Naive thymus-derived CD8-positive, alpha-beta T cell (primary cell): Measurements from ENCODE around the gene RIMS1. TPM values are rescaled to one million over a fixed set of nuclear protein-coding genes. Genes with fewer than 3 reads are reported as not detected.
A peak's percentile ranks its signal among the peaks of the same experiment; 100 is the strongest.

Source experiments
- ATAC-seq, 2 donors: fragments of 150-1000 bp; cut with Tn5 transposase in 1 of 2; sonication (Bioruptor Pico), chemical (Tn5 transposase) in 1 of 2; 1 replicate in 1 of 2; 2 replicates in 1 of 2; pipeline ENCODE4 v1.10.0; 2021; ENCODE audit warnings: mild to moderate bottlenecking in 2 of 2, moderate library complexity in 2 of 2
- POLR2A ChIA-PET: fragments of 350-600 bp; sonication (Branson Sonifier 250); formaldehyde crosslinking; loops from one replicate; lab custom pipeline; 2021; ENCODE audit warnings: antibody characterized with exemption; lab: Charles Lee
- DNase-seq, 10 donors: peaks; one replicate each; pipeline versions ENCODE4 v3.0.0 to v3.0.0-alpha.2; 2020 to 2022
- H3K27ac Mint-ChIP-seq, 10 donors: one replicate each; pipeline ENCODE4 v1.8.0; 2020 to 2022; ENCODE audit warnings: mild to moderate bottlenecking in 10 of 10, mixed read lengths in 10 of 10, moderate library complexity in 4 of 10, inconsistent platforms in 1 of 10
- H3K27me3 Mint-ChIP-seq, 5 donors: one replicate each; pipeline ENCODE4 v1.8.0; 2021 to 2022; ENCODE audit warnings: mixed read lengths in 5 of 5
- H3K36me3 Mint-ChIP-seq, 3 donors: one replicate each; pipeline ENCODE4 v1.8.0; 2020 to 2022; ENCODE audit warnings: mixed read lengths in 3 of 3, mild to moderate bottlenecking in 2 of 3, inconsistent platforms in 1 of 3
- H3K4me1 Mint-ChIP-seq, 4 donors: one replicate each; pipeline ENCODE4 v1.8.0; 2021 to 2022; ENCODE audit warnings: mixed read lengths in 4 of 4
- H3K4me3 Mint-ChIP-seq, 10 donors: one replicate each; pipeline ENCODE4 v1.8.0; 2020 to 2022; ENCODE audit warnings: mild to moderate bottlenecking in 10 of 10, mixed read lengths in 10 of 10, moderate library complexity in 6 of 10, inconsistent platforms in 1 of 10
- H3K9me3 Mint-ChIP-seq, 9 donors: one replicate each; pipeline ENCODE4 v1.8.0; 2020 to 2022; ENCODE audit warnings: mixed read lengths in 9 of 9, mild to moderate bottlenecking in 3 of 9, inconsistent platforms in 1 of 9, moderate library complexity in 1 of 9
- polyA plus RNA-seq, 3 donors: library from polyadenylated mRNA; unstranded; fragments of 300-500 nt; fragmentation: Illumina TruSeq; gene quantifications; one replicate each; pipeline ENCODE4 v1.2.3, GENCODE V29; 2021
- total RNA-seq, 8 experiments: library from RNA in 2 of 8; stranded (reverse) in 2 of 8; gene quantifications; one replicate each; pipeline ENCODE4 v1.2.3 and lab custom pipeline; 2021 to 2026

RIMS1 gene
- total and polyA plus RNA-seq, 5 experiments from 2014 or later, result not detected

DNA sequence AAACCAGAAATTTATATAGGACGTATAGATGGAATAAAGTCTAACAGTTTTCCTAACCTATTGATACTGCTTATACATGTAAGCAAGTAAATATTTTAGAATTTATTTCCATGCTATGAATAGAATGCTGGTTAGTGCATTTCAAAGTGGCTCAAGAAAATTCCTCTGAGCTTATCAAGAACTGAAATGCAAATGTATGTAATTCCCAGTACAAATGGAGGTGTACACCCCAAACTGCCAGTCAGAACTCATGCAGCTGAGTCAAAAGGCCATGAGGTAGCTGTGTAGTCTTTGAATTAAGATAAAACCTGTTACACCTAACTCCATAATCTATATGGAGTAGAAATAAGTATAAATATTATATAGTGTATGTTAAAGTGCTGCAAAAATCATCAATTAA, 503.3 kb downstream of the RIMS1 start:
- no peaks in the 10 kb centered on the region for H3K36me3 Mint-ChIP-seq
- POLR2A ChIA-PET, result no interaction called here
- no peaks in the 10 kb centered on the region for H3K9me3 Mint-ChIP-seq
- no peak overlapping the region for H3K4me3 Mint-ChIP-seq
- no peak for DNase-seq
- ATAC-seq, result no peak
- no peaks in the 10 kb centered on the region for H3K4me1 Mint-ChIP-seq
- peaks cover 3 to 19% (median 14%) of the 10 kb centered on the region in 5 donors for H3K27me3 Mint-ChIP-seq
- no peak overlapping the region for H3K27ac Mint-ChIP-seq

DNA sequence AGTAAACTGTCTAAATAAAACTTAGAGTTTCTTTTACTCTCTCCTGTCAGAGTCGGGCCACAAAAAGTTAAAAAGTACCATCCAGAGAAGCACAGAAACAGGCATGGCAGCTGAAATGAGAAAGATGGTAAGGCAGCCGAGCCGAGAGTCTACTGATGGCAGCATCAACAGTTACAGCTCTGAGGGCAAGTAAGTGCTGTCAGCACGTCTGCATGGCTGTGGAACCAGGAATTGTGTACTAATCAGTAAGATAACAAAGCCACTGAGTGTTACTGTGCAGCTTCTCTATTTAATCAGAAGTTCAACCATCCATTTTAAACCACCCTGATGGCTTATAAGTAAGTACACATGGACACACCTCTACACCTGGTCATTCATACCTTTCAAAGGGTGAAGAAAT, 504.2 kb downstream of the RIMS1 start:
- DNase-seq (no peak), ATAC-seq (no peak)
- Mint-ChIP-seq H3K27me3 (peaks cover 3 to 19% (median 11%) of the 10 kb centered on the region in 5 donors), H3K9me3 (no peaks in the 10 kb centered on the region), H3K36me3 (no peaks in the 10 kb centered on the region), H3K4me3 (no peak overlapping the region), H3K27ac (no peak overlapping the region), H3K4me1 (no peaks in the 10 kb centered on the region)
- POLR2A ChIA-PET, result no interaction called here

DNA sequence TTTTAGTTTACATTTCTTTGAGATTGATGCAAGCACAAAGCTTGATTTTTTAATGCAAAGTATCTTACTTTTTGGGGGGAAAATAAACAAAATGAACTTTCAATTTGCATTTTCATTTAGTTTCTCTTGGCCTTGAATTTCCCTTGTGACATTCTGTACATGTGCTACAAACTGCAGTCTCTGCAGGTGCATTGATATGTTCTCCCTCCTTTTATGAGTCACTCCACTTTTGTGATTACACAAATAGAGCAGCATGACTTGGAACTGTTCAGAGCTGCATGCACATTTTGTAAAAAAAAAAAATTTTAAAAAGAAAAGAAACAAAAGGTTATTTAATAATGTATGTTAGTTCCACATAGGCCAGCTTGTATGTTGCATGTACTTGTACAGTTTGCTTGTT, 515.5 kb downstream of the RIMS1 start:
- Mint-ChIP-seq H3K9me3 (no peaks in the 10 kb centered on the region), H3K27ac (no peak overlapping the region), H3K27me3 (peaks cover 1 to 11% (median 6%) of the 10 kb centered on the region in 5 donors), H3K4me1 (no peaks in the 10 kb centered on the region), H3K36me3 (no peaks in the 10 kb centered on the region), H3K4me3 (no peak overlapping the region)
- POLR2A ChIA-PET, result no interaction called here
- DNase-seq (no peak), ATAC-seq (no peak)

DNA sequence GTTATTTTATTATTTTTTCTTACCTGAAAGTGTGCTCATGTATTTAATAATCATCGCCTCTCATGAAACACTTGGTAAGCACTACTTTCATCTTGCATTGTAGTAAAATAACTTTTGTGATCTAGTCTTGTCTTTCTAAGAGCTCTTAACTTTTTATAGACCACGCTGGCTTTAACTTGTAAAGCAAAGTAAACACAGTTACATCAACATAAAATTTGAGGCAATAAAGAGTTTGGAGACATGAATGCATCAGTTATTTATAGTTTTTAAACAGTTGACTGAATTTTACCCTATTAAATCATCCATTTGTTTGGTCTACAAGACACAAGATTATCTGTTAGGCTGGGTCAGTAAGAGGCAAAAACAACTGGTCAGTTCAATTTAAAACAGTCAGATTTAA, 517.1 kb downstream of the RIMS1 start:
- H3K27me3 Mint-ChIP-seq, result peaks cover 1 to 14% (median 6%) of the 10 kb centered on the region in 5 donors
- no peak overlapping the region for H3K27ac Mint-ChIP-seq
- ATAC-seq (no peak), DNase-seq (no peak)
- no peaks in the 10 kb centered on the region for H3K36me3 Mint-ChIP-seq
- H3K9me3 Mint-ChIP-seq, result no peaks in the 10 kb centered on the region
- no peaks in the 10 kb centered on the region for H3K4me1 Mint-ChIP-seq
- H3K4me3 Mint-ChIP-seq, result no peak overlapping the region
- POLR2A ChIA-PET, result no interaction called here

DNA sequence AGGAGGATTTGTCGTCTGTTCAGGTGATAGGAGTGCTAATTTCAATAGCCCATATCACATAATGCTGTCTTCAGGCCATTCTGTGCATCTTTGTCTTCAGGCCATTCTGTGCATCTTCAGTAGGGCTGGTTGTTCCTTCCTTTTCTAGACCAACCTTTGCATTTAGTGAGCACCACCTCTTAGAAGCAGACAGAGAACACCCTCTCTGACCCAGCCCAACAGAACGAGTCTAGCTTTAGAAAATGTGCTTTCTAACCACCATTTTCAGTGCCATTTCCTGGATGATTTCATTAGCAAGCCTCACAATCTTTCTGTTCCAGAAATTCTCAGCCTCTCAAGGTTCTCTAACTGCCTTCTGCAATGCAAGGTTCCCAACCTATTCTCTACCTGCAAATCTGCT, 520.2 kb downstream of the RIMS1 start:
- POLR2A ChIA-PET, result no interaction called here
- Mint-ChIP-seq H3K27ac (no peak overlapping the region), H3K36me3 (no peaks in the 10 kb centered on the region), H3K27me3 (peaks cover 1 to 14% (median 6%) of the 10 kb centered on the region in 5 donors), H3K4me1 (no peaks in the 10 kb centered on the region), H3K4me3 (no peak overlapping the region), H3K9me3 (no peaks in the 10 kb centered on the region)
- ATAC-seq (no peak), DNase-seq (no peak)

DNA sequence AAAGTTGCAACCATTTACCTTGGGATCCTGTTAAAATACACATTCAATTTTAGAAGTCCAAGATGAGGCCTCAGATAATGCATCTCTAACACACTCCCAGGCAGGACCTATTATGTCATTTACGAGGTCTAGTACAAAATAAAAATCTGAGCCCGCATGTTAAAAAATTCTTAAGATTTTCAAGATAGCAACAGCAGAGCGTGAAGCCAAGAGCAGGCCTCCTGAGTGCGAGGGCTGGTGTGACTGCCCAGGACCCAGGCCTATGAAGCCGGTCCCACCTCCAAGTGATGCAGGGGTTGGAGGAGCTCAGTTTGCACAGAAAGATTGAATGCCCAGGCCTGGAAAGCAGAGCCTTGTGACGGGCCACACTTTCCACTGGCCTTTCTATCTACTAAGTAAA, 524.4 kb downstream of the RIMS1 start:
- POLR2A ChIA-PET, result no interaction called here
- H3K27me3 Mint-ChIP-seq, result peaks cover 2 to 22% (median 7%) of the 10 kb centered on the region in 5 donors
- H3K9me3 Mint-ChIP-seq, result no peaks in the 10 kb centered on the region
- H3K4me3 Mint-ChIP-seq, result no peak overlapping the region
- ATAC-seq, result no peak
- no peak overlapping the region for H3K27ac Mint-ChIP-seq
- H3K36me3 Mint-ChIP-seq, result no peaks in the 10 kb centered on the region
- no peaks in the 10 kb centered on the region for H3K4me1 Mint-ChIP-seq
- DNase-seq, result no peak

DNA sequence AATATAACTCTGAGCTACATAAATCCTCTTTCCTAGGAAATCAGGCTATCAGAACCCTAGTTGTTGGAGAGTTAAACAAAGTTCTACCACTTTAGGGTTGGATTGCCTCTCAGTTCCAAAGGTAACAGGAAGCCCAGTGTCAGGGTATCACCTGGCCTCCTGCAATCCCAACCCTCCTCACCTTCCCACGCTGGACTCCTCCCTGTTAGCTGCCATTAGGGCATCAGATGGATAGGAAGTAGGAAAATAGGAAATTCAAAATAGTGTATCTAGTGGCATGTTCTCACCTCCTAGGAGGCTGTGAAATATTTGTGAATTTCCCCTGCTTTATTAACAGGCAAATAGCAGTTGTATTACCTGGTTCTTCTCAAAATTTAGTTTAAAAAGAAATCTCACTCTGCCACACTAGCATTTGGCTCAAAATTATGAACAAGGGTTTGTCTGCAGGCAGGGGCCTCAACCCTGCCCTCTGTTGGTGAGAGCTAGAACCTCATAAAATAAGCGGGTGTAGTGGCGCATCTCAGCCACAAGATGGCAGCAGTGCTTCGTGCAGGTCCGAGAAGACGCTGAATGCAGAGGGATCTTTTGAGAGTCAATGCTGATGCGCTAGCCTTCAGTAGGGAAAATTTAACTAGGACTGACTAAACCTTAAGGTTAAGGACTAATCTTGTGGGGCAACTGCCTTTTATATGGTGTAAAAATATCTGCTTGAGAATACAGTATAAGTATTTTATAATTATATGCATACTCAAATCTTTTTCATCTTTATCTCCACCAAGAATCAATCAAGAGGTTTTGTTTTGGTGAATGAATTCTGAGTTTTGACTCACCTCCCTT, 525.7 kb downstream of the RIMS1 start:
- no peaks in the 10 kb centered on the region for H3K36me3 Mint-ChIP-seq
- POLR2A ChIA-PET, result no interaction called here

DNA sequence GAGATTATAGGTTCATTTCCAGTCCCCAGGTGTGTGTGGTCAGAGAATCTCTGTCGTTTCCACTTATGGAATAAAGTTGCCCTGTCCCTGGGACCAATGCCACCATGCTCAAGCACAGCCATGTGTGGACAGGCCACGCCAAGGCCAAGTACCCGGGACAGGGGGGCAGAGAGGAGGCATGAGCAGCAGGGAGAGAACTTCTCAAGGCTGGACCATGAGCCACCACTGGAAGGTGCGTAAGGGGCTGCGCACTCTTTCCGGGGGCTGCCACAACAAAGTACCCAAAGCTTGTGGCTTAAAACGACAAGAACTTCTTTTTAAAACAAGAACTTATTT, 526.3 kb downstream of the RIMS1 start:
- no peak overlapping the region for H3K27ac Mint-ChIP-seq
- ATAC-seq (no peak), DNase-seq (no peak)
- no peak overlapping the region for H3K4me3 Mint-ChIP-seq
- peaks cover 0 to 18% (median 4%) of the 10 kb centered on the region in 5 donors for H3K27me3 Mint-ChIP-seq
- H3K4me1 Mint-ChIP-seq, result no peaks in the 10 kb centered on the region
- H3K9me3 Mint-ChIP-seq, result no peaks in the 10 kb centered on the region
- POLR2A ChIA-PET, result no interaction called here
- no peaks in the 10 kb centered on the region for H3K36me3 Mint-ChIP-seq

More for the DNA sequence above, 525.7 kb downstream of the RIMS1 start:
- Mint-ChIP-seq H3K27me3 (peaks cover under 1 to 19% (median 4%) of the 10 kb centered on the region in 5 donors), H3K27ac (peak overlapping the region in 1 of 10 donors; percentile 57), H3K4me1 (no peaks in the 10 kb centered on the region), H3K9me3 (no peaks in the 10 kb centered on the region), H3K4me3 (no peak overlapping the region)
- DNase-seq (peak; percentile 51 to 94 (median 78)), ATAC-seq (peak; percentile 82 to 90)

DNA sequence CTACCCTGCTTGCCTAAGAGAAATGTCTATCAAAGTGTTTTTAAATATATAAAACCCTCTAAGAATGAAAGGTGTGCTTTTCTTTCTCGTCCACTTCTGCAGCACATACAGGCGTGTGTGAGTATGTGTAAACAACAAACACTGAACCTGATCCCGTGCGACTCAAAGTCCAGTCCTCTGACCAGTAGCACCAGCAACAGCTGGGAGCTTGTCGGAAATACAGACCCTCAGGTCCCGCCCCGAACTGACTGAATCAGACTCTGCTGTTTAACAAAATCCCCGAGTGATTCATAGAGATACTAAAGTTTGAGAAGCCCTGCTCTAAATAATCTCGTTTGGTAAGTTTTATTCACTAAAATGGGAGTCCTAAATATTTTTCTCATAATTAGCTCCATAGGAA, 527.5 kb downstream of the RIMS1 start:
- POLR2A ChIA-PET, result no interaction called here
- Mint-ChIP-seq H3K4me3 (no peak overlapping the region), H3K4me1 (no peaks in the 10 kb centered on the region), H3K27ac (no peak overlapping the region), H3K9me3 (no peaks in the 10 kb centered on the region), H3K36me3 (no peaks in the 10 kb centered on the region), H3K27me3 (peaks cover 0 to 15% (median 4%) of the 10 kb centered on the region in 5 donors)
- no peak for ATAC-seq
- no peak for DNase-seq

DNA sequence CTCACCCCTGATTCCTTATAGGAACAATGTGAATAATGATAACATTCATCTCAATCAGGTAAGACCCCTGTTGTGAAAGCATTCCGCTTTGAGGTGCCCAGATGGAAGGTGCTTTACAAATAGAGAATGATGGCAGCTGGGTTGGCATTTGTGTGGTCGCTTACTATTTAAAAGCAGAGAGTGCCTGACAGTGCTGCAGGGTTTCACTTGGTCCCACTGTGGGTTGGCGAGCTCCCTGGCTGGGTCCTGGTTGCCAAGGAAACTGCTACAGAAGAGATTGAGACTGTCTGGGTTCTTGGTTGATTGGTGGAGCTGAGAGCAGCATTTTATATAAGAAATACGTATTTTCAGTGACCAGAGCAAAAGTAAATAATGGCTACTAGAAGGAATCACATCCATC, 528.3 kb downstream of the RIMS1 start:
- ATAC-seq (no peak), DNase-seq (no peak)
- H3K9me3 Mint-ChIP-seq, result no peaks in the 10 kb centered on the region
- no peak overlapping the region for H3K27ac Mint-ChIP-seq
- H3K27me3 Mint-ChIP-seq, result peaks cover 0 to 22% (median 6%) of the 10 kb centered on the region in 5 donors
- POLR2A ChIA-PET, result no interaction called here
- no peaks in the 10 kb centered on the region for H3K4me1 Mint-ChIP-seq
- no peak overlapping the region for H3K4me3 Mint-ChIP-seq
- H3K36me3 Mint-ChIP-seq, result no peaks in the 10 kb centered on the region

DNA sequence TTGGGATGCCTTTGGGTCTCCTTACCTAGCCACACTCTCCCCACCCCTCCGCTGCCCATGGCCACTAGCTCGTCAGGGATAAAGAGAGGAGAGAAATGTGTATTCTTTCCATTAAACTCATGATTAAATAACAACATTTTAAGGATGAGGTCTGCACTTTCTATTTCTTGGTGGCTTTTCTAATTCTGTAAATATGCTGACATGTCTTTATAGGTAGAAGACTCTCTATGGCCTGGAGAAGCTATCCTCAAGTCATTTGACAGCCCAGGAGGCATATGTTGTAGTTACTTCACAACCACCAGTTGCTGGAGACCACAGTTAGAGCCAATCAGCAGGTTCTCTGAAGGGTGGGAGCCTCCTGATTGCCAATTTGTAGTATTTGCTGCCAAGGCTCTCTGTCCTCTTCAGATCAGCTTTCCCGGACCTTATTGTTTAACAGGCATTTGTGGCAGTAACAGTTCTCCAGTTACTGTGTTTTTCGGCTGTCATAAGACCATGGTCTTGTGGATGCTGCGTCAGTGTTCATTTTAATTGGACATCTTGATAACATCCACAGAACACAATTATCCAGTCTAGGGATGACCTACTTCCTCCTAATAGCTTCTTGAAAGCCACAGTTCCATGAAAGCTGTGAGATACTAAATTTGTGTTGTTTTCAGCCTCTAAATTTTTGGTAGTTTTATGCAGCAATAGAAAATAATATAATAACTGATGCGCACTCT, 530.6 kb downstream of the RIMS1 start:
- H3K4me1 Mint-ChIP-seq, result no peaks in the 10 kb centered on the region
- no peak overlapping the region for H3K27ac Mint-ChIP-seq
- H3K4me3 Mint-ChIP-seq, result no peak overlapping the region
- POLR2A ChIA-PET, result no interaction called here
- peaks cover 0 to 27% (median 6%) of the 10 kb centered on the region in 5 donors for H3K27me3 Mint-ChIP-seq
- H3K9me3 Mint-ChIP-seq, result no peaks in the 10 kb centered on the region
- DNase-seq, result no peak
- no peaks in the 10 kb centered on the region for H3K36me3 Mint-ChIP-seq
- no peak for ATAC-seq

DNA sequence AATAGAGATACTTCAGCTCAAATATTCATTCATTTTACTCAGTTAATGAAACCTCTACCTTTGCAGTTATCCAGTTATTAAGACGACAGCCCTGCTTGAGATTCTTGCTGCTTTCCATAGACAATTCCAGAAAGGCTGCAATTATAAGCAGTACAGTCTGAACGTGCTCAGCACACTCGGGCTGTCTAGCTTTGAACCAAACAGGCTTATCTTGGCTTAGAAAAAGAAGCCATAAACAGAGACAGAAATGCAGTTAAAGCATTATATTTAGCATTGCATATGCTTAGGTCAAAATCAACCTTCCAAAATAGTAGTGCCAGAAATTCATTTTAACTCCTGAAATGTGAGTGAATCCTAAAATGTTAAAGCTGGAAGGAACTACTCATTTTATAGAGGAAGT, 531.4 kb downstream of the RIMS1 start:
- no peak overlapping the region for H3K27ac Mint-ChIP-seq
- ATAC-seq, result no peak
- H3K4me3 Mint-ChIP-seq, result no peak overlapping the region
- no peaks in the 10 kb centered on the region for H3K9me3 Mint-ChIP-seq
- peaks cover 3 to 27% (median 7%) of the 10 kb centered on the region in 5 donors for H3K27me3 Mint-ChIP-seq
- POLR2A ChIA-PET, result no interaction called here
- H3K36me3 Mint-ChIP-seq, result no peaks in the 10 kb centered on the region
- no peak for DNase-seq
- no peaks in the 10 kb centered on the region for H3K4me1 Mint-ChIP-seq

DNA sequence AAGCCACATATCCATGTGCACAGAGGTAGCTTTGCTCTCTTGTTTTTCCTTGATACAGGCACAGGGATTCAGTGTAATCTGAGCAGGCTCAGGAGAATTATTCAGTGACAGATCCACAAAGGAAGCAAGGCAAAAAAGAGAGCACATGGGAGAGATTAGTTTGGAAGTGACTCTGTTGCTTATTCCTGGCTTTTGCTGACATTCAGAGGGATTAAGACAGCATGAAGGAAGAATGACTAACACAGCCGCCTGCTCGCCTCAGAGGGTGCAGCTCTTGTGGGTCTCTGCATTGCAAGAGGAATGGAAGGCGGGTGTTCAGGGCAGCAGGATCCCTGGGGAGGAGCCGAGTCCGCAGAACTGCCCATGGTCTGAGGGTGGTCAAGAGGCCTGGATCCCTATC, 532.1 kb downstream of the RIMS1 start:
- no peaks in the 10 kb centered on the region for H3K9me3 Mint-ChIP-seq
- H3K4me3 Mint-ChIP-seq, result no peak overlapping the region
- ATAC-seq (no peak), DNase-seq (no peak)
- H3K4me1 Mint-ChIP-seq, result no peaks in the 10 kb centered on the region
- no peak overlapping the region for H3K27ac Mint-ChIP-seq
- no peaks in the 10 kb centered on the region for H3K36me3 Mint-ChIP-seq
- POLR2A ChIA-PET, result no interaction called here
- peaks cover 4 to 21% (median 7%) of the 10 kb centered on the region in 5 donors for H3K27me3 Mint-ChIP-seq
